Stimulated activated CD4-positive, alpha-beta T cell treated with anti-CD3 and anti-CD28 coated beads, Interleukin-2, amount 100 ng/mL, for 4 hours (primary cell): Measurements from ENCODE around the gene SCP2.
"Not testable (repeated sequence)": the region's sequence is repeated elsewhere in the genome, so short reads cannot be mapped to it uniquely, and the experiment has no call there.

ENCODE experiments used
- DNase-seq: peaks from one replicate; pipeline ENCODE4 v3.0.0-alpha.2; 2020; ENCODE audit warnings: low read depth

SCP2 gene

DNA sequence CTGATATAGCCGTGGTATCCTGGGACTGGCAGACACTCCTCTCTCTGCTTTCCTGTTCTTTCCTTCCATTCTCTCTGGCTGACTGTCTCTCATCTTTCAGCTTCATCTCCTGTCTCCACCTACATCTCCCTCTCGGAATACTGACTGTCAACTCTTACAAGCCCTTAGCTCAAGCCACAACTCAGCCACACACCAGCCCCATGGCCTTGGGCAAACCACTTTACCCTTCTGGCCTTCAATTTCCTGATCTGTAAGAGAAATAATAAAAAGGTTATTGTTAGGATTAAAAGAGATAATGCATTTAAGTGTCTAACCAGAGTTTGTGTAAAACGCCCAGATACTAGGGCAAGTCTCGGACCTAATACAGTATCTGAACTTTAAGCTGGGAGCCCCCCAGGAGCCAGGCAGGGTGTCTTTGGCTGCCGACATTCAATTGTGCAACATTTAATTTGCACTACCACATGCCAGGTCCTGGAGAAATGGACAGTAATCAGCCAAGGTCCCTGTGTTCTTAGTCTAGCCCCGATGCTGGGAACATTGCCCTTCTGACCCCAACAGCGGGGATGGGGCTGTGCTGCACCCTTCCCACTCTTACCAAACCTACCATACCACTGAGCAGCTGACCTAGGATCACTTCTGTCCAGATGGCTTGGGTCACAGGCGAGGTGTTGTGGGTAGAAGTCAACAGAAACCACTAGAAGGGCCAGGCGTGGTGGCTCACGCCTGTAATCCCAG lies 10.7 kb upstream of the SCP2 start:
- no peak for DNase-seq

DNA sequence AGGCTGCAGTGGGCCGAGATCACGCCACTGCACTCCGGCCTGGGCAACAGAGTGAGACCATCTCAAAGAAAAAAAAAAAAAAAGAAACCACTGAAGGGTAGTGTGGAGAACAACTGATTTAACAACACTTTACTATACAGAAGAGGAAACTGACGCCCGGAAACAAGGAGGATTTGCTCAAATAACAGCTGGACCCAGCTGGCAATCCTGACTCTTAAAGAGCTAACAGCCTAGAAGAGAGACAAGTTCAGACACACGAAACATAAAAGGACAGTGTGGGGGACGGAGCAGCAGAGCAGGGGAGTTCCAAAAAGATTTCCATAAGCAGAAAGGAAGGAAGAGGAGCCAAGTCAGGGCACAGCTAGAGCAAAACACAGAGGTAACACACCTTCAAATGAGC lies 9.9 kb upstream of the SCP2 start:
- no peak for DNase-seq

DNA sequence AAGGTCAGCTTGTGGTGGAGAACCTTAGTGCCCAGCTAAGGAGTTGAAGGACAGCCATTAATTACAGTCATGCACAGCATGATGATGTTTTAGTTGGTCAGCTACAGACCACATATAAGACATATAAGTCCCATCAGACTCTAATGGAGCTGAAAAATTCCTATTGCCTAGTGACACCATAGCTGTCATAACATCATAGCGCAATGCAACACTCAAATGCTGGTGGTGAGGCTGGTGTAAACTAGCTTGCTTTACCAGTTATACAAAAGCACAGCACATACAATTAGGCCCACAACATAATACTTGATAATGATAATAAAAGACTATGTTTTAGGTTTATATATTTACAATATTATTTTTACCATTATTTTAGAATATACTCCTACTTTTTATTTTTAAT lies 9.5 kb upstream of the SCP2 start:
- no peak for DNase-seq

DNA sequence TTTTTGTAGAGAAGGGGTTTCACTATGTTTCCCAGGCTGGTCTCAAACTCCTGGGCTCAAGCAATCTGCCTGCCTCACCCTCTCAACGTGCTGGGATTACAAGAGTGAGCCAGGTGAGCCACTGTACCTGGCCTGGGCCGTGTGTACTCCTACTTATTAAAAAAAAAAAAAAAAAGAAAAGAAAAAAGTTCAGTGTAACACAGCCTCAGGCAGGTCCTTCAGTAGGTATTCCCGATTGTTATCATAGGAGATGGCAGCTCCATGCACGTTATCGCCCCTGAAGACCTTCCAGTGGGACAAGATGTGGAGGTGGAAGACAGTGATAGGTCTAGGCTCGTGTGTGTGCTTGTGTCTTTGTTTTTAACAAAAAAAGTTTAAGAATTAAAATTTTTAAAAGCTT lies 8.9 kb upstream of the SCP2 start:
- DNase-seq: no peak

DNA sequence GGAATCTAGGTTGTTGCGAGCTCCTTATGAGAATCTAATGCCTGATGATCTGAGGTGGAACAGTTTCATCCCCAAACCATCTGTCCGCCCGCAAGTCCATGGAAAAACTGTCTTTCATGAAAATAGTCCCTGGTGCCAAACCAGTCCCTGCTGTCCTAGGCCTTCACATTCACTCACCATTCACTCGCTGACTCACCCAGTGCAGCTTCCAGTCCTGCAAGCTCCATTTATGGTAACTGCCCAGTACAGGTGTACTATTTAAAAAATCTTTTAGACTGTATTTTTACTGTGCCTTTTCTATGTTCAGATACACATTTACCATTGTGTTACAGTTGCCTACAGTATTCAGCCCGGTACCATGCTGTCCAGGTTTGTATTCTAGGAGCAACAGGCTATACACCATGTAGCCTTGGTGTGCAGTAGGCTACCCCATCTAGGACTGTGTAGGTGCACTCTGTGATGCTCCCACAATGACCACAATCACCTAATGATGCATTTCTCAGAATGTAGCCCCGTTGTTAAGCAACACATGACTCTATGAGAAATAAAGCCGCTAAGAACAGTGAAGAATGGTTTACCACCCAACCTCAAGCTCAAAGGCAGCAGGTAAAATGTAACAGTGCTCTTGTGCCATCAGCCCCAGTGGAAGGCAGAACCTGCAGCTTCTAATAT lies 7.9 kb upstream of the SCP2 start:
- no peak for DNase-seq

DNA sequence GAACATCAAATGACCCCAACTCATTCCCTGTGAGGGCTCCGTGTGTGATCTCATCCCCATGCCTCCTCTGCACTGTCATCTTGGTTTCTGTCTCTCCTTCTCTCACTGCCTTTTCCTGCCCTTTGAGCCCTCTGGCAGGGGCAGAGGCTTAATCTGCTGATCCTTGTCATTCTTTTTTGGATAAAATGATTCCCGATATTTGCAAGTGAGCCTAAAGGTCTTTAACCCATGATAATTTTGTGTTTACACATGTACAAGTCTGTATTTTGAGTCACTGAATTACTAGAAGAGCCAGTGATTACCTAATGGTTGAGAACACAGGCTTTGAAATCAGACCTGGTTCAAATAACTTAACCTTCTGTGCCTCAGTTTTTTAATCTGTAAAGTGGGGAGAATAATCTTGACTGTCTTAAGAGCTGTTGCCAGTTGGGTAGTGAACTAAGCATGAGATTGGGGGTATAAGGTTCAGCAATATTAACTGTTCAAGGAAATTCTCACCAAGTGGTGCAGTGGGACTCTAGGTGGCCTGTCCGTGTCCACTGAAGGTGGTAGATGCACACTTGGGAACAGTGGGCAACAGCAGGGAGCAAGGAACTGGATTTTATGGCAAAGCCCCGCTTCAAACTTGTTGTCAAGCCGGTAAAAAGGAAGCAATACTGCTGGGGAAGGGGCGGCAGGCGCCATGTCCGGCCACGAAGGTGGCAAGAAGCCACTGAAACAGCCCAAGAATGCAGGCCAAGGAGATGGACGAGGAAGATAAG lies 7.2 kb upstream of the SCP2 start:
- DNase-seq: no peak

DNA sequence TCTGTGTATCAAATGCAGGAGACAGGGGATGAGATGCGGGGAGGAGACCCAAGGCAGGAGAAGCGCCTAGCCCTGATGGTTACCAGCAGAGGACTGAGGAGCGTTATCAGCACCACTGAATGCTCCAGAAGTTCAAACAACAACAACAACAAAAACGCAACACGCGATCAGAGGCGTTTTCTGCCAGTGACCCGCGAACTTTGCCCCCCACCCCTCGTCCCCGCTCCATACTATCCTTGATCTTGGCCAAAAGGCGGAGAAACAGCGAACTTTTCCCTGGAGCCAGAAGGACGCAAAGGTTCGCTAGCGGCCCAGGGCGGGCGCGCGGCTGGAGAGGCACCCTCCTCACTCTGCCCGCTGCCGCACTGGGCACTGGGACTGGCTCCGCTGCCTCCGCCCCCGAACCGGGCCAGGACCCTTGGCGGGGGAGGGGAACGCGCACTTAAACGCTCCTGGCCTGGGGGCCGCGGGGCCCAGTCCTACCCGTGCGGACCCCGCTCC lies 6.2 kb upstream of the SCP2 start:
- no peak for DNase-seq

DNA sequence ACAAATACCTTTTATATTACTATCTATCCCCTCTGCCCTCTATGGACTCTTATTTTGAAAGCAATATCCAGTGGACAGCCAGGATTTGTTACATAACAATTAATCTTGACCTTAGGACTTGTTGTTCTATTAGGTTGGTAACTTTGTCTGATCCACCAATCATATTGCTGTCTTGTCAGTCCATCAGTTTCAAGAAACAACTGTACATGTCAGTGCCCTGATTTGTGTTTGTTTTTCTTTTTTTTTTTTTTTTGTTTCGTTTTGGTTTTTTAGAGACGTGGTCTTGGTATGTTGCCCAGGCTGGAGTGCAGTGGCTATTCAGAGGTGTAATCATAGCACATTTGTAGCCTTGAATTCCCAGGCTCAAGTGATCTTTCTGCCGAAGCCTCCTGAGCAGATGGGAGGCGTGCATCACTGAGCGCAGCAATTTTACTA lies 1.5 kb upstream of the SCP2 start:
- no peak for DNase-seq

DNA sequence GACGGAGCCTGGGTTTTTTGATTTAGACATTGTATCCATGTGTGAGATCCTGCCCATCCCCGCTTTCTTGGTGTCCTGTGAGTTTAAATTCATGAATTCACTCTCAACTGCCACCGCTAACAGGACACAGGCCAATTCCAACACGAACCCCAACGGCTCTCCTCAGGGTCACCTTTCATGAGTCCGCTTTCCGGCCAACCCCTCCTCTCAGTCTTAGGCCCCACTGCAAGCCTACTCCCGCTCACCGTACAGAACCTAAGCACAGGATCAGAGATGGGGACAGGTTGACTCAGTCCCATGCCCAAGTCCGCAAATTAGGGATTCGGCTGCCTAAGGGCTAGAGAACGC lies 238 bp upstream of the SCP2 start:
- no peak for DNase-seq

DNA sequence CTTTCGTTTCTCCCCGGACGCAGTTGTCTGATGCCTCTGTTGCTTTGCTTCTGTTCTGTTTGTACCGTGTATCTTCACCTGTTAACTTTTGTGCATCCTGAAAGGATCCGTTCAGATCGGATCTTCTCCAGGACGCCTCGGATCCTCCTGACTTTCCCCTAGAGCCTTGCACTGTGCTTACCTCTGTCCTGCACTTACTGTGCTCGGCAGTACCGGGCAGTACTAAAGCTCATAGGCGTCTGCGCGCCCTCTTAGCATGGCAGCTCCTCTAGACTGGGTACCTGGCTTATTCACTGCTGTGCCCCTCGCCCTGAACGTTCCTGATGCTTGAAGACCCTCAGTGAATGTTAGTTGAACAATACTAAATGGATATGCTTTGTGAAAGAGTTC lies 934 bp downstream of the SCP2 start:
- DNase-seq: no peak

DNA sequence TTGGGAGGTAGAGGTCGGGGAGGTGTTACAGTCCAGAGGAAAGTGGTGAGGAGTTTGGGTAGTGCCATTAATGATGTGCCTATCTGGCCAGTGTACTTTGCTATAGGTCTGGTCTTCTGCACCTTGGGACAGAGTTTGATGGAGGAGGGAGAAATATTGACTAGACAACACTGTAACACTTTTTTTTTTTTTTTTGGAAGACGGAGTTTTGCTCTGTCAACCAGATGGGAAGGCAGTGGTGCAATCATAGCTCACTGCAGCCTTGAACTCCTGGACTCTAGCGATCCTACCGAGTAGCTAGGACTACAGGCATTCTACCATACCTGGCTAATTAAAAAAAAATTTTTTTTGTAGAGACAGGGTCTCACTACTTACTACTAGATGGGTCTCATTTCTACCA lies 1.9 kb downstream of the SCP2 start:
- DNase-seq: no peak

DNA sequence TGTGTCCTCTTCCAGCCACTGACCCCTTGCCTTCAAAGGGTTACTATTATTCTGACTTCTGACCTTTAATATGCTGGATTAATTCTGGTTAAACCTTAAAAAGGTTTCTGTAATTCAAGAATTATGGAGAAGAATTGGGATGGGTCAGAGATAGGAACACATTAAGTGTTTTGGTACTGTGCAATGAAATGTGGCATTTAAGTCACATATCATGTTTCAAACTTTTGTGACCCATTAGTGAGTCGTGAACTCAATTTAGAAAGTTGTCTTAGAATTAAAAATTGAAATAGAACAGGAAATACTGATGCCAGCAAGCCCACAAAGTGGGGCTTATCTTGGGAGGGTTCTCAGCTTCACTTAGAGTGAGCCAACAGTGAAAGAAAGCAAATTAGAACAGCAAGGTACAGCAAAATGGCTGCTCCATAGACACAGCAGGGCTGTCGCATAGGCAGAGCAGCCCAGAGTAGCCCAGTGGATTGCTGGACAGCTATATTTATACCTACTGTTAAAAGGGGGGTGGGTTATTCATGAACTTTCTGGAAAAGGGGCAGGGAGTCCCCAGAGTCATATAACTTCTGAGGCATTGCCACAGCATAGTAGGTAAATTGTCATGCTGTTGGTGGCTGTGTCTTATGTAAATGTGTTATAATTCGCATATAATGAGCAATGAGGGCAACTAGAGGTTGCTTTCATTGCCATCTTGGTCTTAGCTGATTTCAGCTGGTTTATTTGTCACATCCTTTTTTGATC lies 10.5 kb downstream of the SCP2 start:
- no peak for DNase-seq

DNA sequence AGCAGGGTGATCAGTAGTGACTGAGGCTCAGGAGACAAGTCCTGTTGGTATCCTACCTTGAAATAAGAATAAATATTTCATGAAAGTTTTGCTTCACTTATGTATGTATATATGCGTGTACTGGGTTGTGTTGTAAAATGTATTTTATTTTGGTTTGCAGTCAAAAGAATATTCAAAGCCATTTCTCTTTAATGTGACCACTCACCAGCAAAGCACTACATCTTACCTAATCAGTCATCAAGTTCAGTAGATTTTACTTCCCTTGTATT lies 11.0 kb downstream of the SCP2 start:
- no peak for DNase-seq

DNA sequence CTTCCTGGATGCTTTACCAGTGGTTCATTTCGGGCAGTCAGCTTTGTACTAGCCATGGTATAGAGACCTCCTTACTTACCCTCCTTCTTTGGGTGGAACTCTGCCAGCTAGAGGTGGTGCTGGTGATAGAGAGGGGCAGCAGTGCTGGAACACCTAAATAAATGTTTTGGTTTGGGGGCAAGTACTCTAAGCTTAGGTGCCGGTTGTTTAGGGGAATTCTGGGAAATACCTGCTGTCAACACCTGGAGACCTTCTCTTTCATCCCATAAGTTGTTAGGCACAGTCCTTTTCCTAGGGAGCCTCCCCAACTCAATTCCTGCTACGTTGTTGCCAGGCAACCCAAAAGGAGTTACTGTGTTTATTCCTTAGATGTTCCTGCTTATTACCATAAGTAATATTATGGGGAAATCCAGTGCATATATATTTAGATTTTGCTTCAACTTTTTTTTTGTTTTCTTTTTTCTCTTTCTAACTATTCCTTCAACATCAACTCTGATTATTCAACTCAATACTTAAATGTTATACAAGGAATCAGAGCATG lies 16.9 kb downstream of the SCP2 start:
- DNase-seq: no peak

DNA sequence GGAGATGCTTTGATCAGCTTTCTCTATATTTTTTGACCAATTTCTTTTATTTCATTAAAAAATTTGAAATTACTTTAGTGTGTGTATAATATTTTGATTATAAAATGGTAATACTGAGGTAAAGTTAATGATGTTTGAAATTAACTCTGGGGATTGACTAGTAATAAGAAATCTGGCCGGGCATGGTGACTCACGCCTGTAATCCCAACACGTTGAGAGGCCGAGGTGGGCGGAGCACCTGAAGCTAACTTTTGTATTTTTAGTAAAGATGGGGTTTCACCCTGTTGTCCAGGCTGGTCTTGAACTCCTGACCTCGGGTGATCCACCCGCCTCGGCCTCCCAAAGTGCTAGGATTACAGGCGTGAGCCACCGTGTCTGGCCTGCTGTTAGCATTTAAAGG lies 17.5 kb downstream of the SCP2 start:
- DNase-seq: no peak

DNA sequence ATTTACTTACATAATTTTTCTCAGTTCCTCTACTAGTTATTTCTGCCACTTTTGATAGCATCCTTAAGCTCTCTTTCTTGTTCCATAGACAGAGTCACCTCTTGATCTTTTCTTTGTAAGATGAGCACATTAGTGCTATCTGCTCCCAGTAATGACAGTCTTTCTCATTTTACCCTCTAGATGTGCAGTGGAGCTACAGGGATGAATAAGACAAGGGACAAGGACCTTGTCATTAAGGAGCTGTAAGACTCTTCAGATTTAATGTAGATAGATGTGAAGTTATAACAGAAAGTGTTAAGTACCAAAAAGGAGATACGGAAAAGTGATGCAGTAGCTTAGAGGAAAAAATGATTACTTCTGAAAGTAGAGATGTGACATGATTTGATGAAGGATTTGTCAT lies 20.4 kb downstream of the SCP2 start:
- DNase-seq: no peak

DNA sequence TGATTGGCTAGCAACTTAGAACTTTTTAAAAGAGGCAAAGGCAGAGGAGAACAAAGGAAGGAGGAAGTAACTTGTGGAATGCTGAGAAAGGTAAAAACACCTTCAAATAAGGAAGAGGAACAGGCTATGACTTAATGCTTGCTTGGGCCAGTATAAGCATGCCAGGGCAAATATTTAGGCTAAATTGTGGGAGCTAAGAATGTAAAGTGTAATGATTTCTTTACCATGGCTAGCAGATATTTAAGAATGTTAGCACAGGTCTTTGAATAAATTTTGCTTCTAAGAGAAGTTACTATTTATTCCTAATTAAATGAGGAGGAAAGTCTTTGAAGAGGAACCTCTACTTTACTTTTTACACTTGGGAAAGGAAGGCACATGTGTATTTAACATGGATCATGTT lies 22.5 kb downstream of the SCP2 start:
- not testable (repeated sequence) for DNase-seq

DNA sequence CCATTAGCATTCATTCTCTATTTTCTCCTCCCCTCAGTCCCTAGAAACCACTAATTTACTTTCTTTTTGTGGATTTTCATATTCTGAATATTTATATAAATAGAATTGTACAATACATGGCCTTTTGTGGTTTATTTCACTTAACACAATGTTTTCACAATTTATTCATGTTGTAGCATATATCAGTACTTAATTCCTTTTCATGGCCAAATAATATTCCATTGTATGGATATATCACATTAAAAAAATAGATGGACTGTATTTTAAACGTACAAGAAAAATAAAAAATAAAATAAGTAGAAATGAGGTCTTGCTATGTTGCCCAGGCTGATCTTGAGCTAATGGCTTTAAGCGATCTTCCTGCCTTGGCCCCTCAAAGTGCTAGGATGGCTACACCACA lies 25.0 kb downstream of the SCP2 start:
- no peak for DNase-seq

DNA sequence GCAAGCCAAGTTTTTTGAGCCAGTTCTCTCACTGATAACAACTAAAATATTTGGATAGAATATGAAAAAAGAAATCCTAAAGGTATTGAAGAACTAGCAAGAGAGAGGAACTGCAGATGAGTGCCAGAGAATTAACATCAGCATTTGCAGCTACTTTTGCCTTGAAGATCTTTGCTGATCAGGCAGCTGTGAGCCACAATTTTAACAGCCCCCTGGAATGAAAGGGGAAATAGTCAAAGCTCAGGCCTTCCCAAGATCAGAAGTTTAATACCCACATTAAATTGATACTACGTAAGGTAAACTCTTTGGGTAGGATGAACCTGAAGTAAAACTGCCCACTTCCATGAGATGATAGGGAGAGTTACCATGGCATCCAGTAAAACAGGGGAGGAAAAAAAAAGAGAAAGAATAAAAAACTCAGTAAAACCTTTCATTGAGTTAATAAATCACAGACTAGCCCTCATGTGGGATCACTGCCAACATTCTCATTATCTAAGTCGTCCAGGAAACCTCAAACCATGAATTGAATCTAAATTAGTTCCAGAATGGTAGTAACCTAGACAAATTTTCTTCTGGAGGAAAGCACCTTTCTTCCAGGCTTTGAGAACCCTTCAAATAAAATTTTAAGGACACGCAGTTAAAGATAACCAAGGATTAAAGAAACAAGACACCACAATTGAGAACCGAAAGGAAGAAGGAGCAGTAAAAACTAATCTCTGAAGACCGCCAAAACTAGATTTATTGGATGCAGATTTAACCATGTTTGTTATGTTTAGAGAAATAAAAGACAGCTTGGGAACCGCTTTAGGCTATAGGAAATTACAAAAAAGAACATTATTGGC lies 28.3 kb downstream of the SCP2 start:
- DNase-seq: no peak

DNA sequence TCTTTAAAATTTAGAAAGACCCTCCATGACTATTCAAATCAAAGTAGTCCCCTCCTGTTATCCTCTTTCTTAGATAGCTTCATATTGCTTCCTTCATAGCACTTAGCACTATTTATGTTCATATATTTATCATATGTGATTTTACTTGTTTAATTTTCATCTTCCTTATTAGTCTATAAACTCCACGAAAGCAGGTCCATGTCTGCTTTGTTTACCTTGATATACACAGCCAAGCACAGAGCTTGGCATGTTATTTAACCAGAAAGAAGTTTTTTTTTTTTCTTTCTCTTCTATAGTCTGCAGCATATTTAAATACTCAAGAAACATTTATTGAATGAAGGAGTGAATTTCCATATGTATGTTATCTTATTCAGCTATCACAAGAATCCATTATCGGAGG lies 36.0 kb downstream of the SCP2 start:
- DNase-seq: no peak

DNA sequence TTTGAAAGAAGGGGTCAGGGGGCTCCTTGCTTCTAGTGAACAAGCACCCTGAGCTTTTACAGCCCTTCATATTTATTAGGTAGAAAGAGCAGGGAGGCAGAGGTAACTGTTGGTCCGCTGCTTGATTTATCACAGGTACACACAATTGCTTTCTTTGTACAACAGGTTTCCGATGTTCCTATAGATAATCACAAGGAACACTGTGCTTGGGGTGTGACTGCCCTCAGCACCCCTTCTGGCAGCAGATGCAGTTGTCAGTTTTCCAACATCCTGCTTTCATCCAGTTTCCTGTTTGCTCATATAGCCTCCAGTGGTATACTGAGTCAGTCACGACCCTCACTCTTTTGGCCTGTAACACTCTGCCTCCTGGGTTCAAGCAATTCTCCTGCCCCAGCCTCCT lies 40.6 kb downstream of the SCP2 start:
- DNase-seq: no peak

DNA sequence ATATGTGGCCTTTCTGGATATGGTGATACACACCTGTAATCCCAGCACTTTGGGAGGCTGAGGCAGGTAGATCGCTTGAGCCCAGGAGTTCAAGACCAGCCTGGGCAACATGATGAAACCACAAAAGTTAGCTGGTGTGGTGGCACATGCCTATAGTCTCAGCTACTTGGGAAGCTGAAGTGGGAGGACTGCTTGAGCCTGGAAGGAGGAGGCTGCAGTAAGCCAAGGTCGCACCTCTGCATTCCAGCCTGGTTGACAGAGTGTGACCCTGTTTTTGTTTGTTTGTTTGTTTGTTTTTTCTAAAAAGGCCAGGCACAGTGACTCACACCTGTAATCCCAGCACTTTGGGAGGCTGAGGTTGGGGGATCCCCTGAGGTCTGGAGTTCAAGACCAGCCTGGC lies 42.2 kb downstream of the SCP2 start:
- not testable (repeated sequence) for DNase-seq
